ENCODE measurements around the gene WNT2.

GRCh38 chr7:117283371-117283770 lies 39.5 kb downstream of the WNT2 start:
- no peak for TF ChIP-seq POLR2A (IDR thresholded peaks at IDR 0.05; ENCODE audit: low read depth)
- TF ChIP-seq POLR2AphosphoS5 (IDR thresholded peaks at IDR 0.05), result no peak
- TF ChIP-seq EP300 (IDR thresholded peaks at IDR 0.05), result no peak
